H1 (cell line): ENCODE measurements around the gene ZP2. TPM values are rescaled to one million over a fixed set of nuclear protein-coding genes. Genes with fewer than 3 reads are reported as not detected.

Experiments used
- CHD7 ChIP-seq: fragments of 300-600 bp; sonication (generic); IDR thresholded peaks from 2 replicates; pipeline ENCODE4 v1.7.1; 2012; ENCODE audit warnings: low read length, moderate library complexity, mild to moderate bottlenecking, inconsistent platforms; ENCODE audit not compliant: insufficient replicate concordance
- polyA plus RNA-seq, 7 experiments: library from polyadenylated mRNA; depleted of rRNA in 3 of 7; stranded (reverse) in 5 of 7; unstranded in 2 of 7; fragments of >200 nt in 5 of 7; fragments of 200-250 nt in 2 of 7; gene quantifications; 1 replicate in 5 of 7; 2 replicates in 1 of 7; 4 replicates in 1 of 7; pipeline versions ENCODE4 v1.2.1 to v1.2.3, GENCODE V29; 2011 to 2013; ENCODE audit warnings: missing spikeins in 2 of 7, mixed read lengths in 2 of 7
- total RNA-seq: library from RNA; stranded (reverse); fragmentation: NEBNext Ultra II Directional; extraction: Animal tissue kit (Norgen Biotek cat#: 25700); gene quantifications from 2 replicates; pipeline ENCODE4 v1.2.1, GENCODE V29; 2021

ZP2 gene
- total and polyA plus RNA-seq, 2 of the 8 experiments (the other 6 are each of a cell fraction or from before 2014, with no cell fraction given): not detected

GRCh38 chr16:21206550-21206949 lies 4.8 kb downstream of the ZP2 start (continued):
- no peak for TF ChIP-seq CHD7
